Measurements from ENCODE around the gene ACOX1. TPM values are rescaled to one million over a fixed set of nuclear protein-coding genes. Genes with fewer than 3 reads are reported as not detected.
A peak's percentile ranks its signal among the peaks of the same experiment; 100 is the strongest.

ACOX1 gene
- total and polyA plus RNA-seq, 2 of the 13 experiments (the other 11 are each of a cell fraction or from before 2014, with no cell fraction given) = 86.4 to 120 TPM

- TF ChIP-seq THRA (CRISPR knock-in tag; IDR thresholded peaks at IDR 0.05; ENCODE audit: borderline replicate concordance) (no peak), PAF1 (CRISPR knock-in tag; IDR thresholded peaks at IDR 0.05) (no peak), RFXAP (CRISPR knock-in tag; IDR thresholded peaks at IDR 0.05; ENCODE audit: borderline replicate concordance) (no peak), ZBTB7A (CRISPR knock-in tag; IDR thresholded peaks at IDR 0.05) (no peak), ZNF598 (CRISPR knock-in tag; IDR thresholded peaks at IDR 0.05; ENCODE audit: borderline replicate concordance) (peak; percentile 78; the same call in 1 of the 2 replicates), SNAPC2 (CRISPR knock-in tag; IDR thresholded peaks at IDR 0.05) (no peak), HBP1 (CRISPR knock-in tag; IDR thresholded peaks at IDR 0.05; ENCODE audit: low read depth) (no peak), ZNF687 (CRISPR knock-in tag; IDR thresholded peaks at IDR 0.05) (peak; percentile 57), KDM6A (CRISPR knock-in tag; IDR thresholded peaks at IDR 0.05; ENCODE audit: low read depth) (no peak), GPN1 (CRISPR knock-in tag; IDR thresholded peaks at IDR 0.05; ENCODE audit: borderline replicate concordance) (no peak), TCF12 (IDR thresholded peaks at IDR 0.05) (no peak), TCF12 (CRISPR knock-in tag; IDR thresholded peaks at IDR 0.05) (no peak), ZNF33B (CRISPR knock-in tag; IDR thresholded peaks at IDR 0.05) (no peak), HOXD1 (CRISPR knock-in tag; IDR thresholded peaks at IDR 0.05) (no peak), ZHX1 (CRISPR knock-in tag; IDR thresholded peaks at IDR 0.05; ENCODE audit: low read depth) (no peak), SP2 (CRISPR knock-in tag; IDR thresholded peaks at IDR 0.05) (no peak), TAF1 (CRISPR knock-in tag; IDR thresholded peaks at IDR 0.05) (no peak), RBAK (CRISPR knock-in tag; IDR thresholded peaks at IDR 0.05) (no peak), ZKSCAN5 (CRISPR knock-in tag; IDR thresholded peaks at IDR 0.05) (no peak), NONO (IDR thresholded peaks at IDR 0.05) (no peak), NONO (CRISPR knock-in tag; conservative IDR thresholded peaks at IDR 0.05) (no peak), ATF3 (CRISPR knock-in tag; IDR thresholded peaks at IDR 0.05) (no peak)
Observed at GRCh38 chr17:75927286-75927922, 51.6 kb downstream of the ACOX1 start (continued).
